Neural crest cell (in vitro differentiated cells): Measurements from ENCODE around the gene MRFAP1. TPM values are rescaled to one million over a fixed set of nuclear protein-coding genes. Genes with fewer than 3 reads are reported as not detected.
A peak's percentile ranks its signal among the peaks of the same experiment; 100 is the strongest.

ENCODE experiments used
- DNase-seq: peaks from one replicate; pipeline ENCODE4 v3.0.0; 2021; ENCODE audit warnings: low read depth, mixed read lengths, low spot score
- H3K27ac Mint-ChIP-seq: one replicate; pipeline ENCODE4 v1.8.0; 2021; ENCODE audit warnings: mild to moderate bottlenecking, mixed read lengths; ENCODE audit not compliant: unreplicated experiment
- H3K27me3 Mint-ChIP-seq: 2 replicates; pipeline ENCODE4 v1.8.0; 2021; ENCODE audit warnings: low read depth, mild to moderate bottlenecking, mixed read lengths
- H3K36me3 Mint-ChIP-seq: 2 replicates; pipeline ENCODE4 v1.8.0; 2021; ENCODE audit warnings: low read depth, mild to moderate bottlenecking, mixed read lengths
- H3K4me1 Mint-ChIP-seq: 2 replicates; pipeline ENCODE4 v1.8.0; 2021; ENCODE audit warnings: mixed read lengths
- H3K4me3 Mint-ChIP-seq: one replicate; pipeline ENCODE4 v1.8.0; 2021; ENCODE audit warnings: mild to moderate bottlenecking, mixed read lengths
- H3K9me3 Mint-ChIP-seq: 2 replicates; pipeline ENCODE4 v1.8.0; 2021; ENCODE audit warnings: mixed read lengths
- total RNA-seq: library from RNA; stranded (reverse); gene quantifications from 2 replicates; pipeline ENCODE4 v1.2.1, GENCODE V29; 2021
- TF ChIP-seq, protein P1 (sequence below): fragments of 200-600 bp; sonication (generic); conservative IDR thresholded peaks from 2 replicates; pipeline ENCODE4 v1.5.0; 2021; ENCODE audit warnings: antibody characterized with exemption, mild to moderate bottlenecking

MRFAP1 gene
- total RNA-seq, 1 donor from 2014 or later: 317 TPM

DNA sequence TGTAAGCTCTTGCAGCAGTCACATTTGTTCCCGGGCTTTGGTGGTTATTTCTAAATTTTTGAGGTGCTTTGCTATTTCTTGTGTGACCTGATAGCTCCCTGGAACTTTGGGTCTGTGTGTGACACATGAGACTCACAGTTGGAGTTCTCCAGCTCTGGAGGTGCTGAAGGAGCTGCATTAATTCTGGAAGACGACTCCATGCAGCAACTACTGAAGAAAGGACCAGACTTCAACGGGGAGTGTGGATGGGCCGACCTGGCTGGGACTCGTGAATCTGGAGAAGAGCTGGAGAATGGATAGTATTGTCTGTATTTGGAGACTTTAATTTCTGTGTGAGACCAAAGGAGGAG lies 1.5 kb downstream of the MRFAP1 start:
- peak overlapping the region; percentile 100 for H3K4me3 Mint-ChIP-seq
- TF ChIP-seq, protein P1, sequence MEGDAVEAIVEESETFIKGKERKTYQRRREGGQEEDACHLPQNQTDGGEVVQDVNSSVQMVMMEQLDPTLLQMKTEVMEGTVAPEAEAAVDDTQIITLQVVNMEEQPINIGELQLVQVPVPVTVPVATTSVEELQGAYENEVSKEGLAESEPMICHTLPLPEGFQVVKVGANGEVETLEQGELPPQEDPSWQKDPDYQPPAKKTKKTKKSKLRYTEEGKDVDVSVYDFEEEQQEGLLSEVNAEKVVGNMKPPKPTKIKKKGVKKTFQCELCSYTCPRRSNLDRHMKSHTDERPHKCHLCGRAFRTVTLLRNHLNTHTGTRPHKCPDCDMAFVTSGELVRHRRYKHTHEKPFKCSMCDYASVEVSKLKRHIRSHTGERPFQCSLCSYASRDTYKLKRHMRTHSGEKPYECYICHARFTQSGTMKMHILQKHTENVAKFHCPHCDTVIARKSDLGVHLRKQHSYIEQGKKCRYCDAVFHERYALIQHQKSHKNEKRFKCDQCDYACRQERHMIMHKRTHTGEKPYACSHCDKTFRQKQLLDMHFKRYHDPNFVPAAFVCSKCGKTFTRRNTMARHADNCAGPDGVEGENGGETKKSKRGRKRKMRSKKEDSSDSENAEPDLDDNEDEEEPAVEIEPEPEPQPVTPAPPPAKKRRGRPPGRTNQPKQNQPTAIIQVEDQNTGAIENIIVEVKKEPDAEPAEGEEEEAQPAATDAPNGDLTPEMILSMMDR: no peak
- no peak for DNase-seq
- H3K27ac Mint-ChIP-seq: no peak overlapping the region
- H3K4me1 Mint-ChIP-seq: peaks cover 33% of the 10 kb centered on the region
- no peaks in the 10 kb centered on the region for H3K9me3 Mint-ChIP-seq
- H3K27me3 Mint-ChIP-seq: no peaks in the 10 kb centered on the region
- H3K36me3 Mint-ChIP-seq: peaks cover 24% of the 10 kb centered on the region

DNA sequence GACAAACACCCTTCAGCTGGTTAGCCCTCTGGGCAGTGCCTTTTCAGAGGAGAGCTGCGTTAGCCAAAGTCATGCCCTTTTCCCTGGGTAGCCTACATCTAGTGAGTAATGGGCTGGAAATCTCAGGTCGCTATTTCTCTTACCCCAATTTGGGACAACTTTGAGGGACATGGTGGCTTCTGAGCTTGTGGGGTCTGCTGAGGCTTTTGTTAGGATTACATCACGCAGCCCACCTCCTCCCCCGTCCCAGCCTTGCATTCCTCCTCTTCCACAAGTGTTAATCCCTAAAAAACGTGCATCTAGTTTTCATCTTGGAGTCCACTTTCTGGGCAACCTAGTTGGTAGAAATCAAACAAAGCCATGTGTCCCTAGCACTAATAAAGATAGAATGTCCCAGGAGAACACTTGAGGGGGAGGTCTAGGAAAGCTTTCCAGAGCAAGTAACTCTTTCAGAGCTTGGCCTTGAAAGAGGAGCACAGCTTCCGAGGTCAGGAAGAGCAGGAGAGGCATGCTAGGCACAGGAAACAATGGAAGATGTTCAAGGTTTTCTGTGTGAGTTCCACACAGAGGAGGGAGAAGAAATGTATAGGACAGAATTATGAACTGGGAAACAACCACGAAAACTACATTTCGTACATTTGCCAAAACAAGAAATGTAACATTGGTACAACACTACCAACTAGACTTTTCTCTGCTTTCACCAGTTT lies 2.8 kb downstream of the MRFAP1 start:
- Mint-ChIP-seq H3K27ac (peak overlapping the region; percentile 94), H3K27me3 (no peaks in the 10 kb centered on the region), H3K4me1 (peaks cover 33% of the 10 kb centered on the region), H3K36me3 (peaks cover 24% of the 10 kb centered on the region), H3K9me3 (no peaks in the 10 kb centered on the region), H3K4me3 (peak overlapping the region; percentile 100)
- DNase-seq: no peak
- TF ChIP-seq, protein P1: no peak

DNA sequence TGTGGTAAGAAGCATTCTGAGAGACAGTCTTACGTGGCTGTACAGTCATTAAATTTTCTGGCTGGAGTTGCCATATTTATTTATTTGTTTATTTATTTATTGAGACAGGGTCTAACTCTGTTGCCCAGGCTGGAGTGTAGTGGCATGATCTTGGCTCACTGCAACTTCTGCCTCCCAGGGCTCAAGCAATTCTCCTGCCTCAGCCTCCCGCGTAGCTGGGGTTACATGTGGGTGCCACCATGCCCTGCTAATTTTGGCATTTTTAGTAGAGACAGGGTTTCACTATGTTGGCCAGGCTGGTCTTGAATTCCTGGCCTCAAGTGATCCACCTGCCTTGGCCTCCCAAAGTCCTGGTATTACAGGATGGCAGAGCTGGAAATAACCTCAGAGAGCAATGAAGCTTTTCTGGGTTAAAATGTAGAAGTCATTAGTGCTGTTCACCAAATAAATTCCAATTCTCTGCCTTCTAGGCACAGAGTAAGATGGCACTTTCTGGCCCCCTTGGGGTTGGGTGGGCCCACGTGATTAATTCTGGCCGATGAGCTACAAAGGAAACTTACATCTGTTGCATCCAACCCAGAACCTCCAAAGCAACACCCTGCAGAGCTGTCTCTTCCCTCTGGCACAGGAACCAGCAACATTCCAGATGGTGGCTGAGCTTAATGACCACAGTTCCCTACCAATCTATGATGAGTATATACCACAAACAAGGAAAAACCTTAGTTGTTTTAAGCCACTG lies 4.5 kb downstream of the MRFAP1 start:
- no peaks in the 10 kb centered on the region for H3K27me3 Mint-ChIP-seq
- DNase-seq: no peak
- H3K4me3 Mint-ChIP-seq: peak overlapping the region; percentile 73
- TF ChIP-seq, protein P1: no peak
- H3K36me3 Mint-ChIP-seq: peaks cover 24% of the 10 kb centered on the region
- no peaks in the 10 kb centered on the region for H3K9me3 Mint-ChIP-seq
- H3K27ac Mint-ChIP-seq: no peak overlapping the region
- peaks cover 36% of the 10 kb centered on the region for H3K4me1 Mint-ChIP-seq

DNA sequence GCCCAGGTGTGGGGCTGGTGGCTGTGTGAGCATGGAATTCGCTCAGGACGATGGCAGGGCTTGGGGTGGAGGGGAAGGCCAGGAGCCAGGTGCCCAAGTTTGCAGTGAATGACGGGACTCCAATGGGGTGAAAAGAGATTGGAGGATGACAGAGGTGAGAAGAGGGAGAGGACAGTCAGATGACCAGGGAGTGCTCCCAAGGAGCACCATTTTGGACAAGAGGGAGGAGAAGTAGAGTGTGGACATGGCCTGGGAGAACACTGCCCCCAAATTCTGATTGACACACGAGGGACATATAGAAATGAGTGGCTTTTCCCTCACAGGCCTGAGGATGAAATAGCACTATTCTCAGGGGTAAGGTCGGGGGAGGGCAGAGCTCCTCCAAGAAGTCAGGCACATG lies 6.7 kb downstream of the MRFAP1 start:
- no peak overlapping the region for H3K4me3 Mint-ChIP-seq
- peaks cover 18% of the 10 kb centered on the region for H3K4me1 Mint-ChIP-seq
- no peaks in the 10 kb centered on the region for H3K9me3 Mint-ChIP-seq
- no peak overlapping the region for H3K27ac Mint-ChIP-seq
- TF ChIP-seq, protein P1: no peak
- H3K27me3 Mint-ChIP-seq: no peaks in the 10 kb centered on the region
- H3K36me3 Mint-ChIP-seq: peaks cover 7% of the 10 kb centered on the region
- no peak for DNase-seq

DNA sequence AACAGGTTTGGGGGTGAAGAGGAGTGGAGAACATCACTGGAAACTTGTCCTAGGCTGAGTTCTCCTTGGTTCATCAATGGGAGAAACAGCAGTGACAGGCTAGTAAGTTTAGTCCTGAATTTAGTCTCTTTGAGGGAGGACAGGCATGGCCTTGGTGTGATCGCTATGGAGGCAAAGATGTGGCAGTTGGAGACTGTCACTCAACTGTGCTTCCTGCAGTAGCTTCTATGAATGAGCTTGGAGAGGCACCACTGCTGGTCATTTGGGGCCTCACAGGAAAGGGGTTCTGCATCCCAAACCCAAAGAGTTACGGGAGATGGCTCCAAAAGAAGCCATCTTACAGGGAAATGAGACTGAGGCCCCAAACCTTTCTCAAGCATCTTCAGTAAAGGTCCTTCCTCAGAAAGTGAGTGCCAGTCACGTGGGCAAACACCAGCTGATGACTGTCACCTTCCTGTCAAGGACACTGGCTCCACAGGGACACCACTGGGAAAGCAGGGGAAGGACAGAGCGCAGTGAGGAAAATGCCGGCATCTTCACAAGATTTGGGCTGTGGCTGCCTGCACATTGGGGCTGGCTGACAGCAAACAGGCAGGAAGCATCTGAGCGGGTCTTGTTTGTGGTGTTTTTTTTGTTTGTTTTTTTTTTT lies 7.2 kb downstream of the MRFAP1 start:
- no peak for DNase-seq
- Mint-ChIP-seq H3K27me3 (no peaks in the 10 kb centered on the region), H3K4me1 (peaks cover 13% of the 10 kb centered on the region), H3K4me3 (no peak overlapping the region), H3K27ac (no peak overlapping the region), H3K36me3 (peaks cover 5% of the 10 kb centered on the region), H3K9me3 (no peaks in the 10 kb centered on the region)
- TF ChIP-seq, protein P1: no peak
